ENCODE results near the gene EFCAB5. TPM values are rescaled to one million over a fixed set of nuclear protein-coding genes. Genes with fewer than 3 reads are reported as not detected.
"Not testable (repeated sequence)": the region's sequence is repeated elsewhere in the genome, so short reads cannot be mapped to it uniquely, and the experiment has no call there.

EFCAB5 gene
- total and polyA plus RNA-seq, 2 experiments from 2014 or later, result 0.68 TPM; not detected in 1

DNA sequence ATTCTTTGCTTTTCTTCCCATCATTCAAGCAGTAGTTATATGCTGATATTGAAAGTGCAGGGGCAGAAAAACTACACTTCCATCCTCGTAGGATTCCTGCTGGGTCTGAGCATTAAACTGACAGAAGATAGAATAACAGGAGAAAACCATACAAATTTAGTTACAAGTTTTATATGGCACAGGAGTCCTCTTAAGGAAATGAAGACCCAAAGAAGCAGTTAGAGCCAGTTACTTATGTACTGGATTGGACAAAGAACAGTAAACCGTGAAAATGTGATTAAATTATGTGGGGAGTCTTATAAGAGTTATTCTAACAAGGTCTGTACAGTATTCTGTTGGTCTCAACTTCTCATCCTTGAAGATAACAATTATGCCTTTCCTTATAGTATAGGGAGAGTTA, 93.9 kb downstream of the EFCAB5 start:
- Mint-ChIP-seq H3K27me3 (ENCODE audit: insufficient read depth, low read depth, poor library complexity) (no peaks in the 10 kb centered on the region), H3K27ac (no peak overlapping the region), H3K4me1 (no peaks in the 10 kb centered on the region), H3K36me3 (ENCODE audit: low read depth) (peaks cover 4% of the 10 kb centered on the region; the same call in 2 of the 3 replicates), H3K9me3 (no peaks in the 10 kb centered on the region), H3K4me3 (no peak overlapping the region)
- Histone ChIP-seq H4K20me1 (replicated peaks; ENCODE audit: insufficient read depth) (no peaks in the 10 kb centered on the region), H3K9me2 (ENCODE audit: insufficient read depth) (no peaks in the 10 kb centered on the region; the same call in 1 of the 2 replicates), H3K27me3 (ENCODE audit: insufficient read depth) (no peaks in the 10 kb centered on the region), H2AFZ (no peak overlapping the region), H3K4me3 (no peak overlapping the region), H3K36me3 (ENCODE audit: insufficient read depth) (no peaks in the 10 kb centered on the region), H3K4me2 (no peak overlapping the region), H3K4me1 (ENCODE audit: insufficient read depth) (no peaks in the 10 kb centered on the region), H3K79me2 (replicated peaks; ENCODE audit: insufficient read depth) (no peaks in the 10 kb centered on the region), H3K27ac (ENCODE audit: low read depth) (no peak overlapping the region), H3F3A (replicated peaks; ENCODE audit: low read depth) (no peaks in the 10 kb centered on the region)
- no peak for DNase-seq (ENCODE audit: low spot score)
- no peak for TF ChIP-seq ETS1 (IDR thresholded peaks at IDR 0.05)
- TF ChIP-seq NANOG (IDR thresholded peaks at IDR 0.05; ENCODE audit: borderline replicate concordance), result no peak
- TF ChIP-seq, protein P1, sequence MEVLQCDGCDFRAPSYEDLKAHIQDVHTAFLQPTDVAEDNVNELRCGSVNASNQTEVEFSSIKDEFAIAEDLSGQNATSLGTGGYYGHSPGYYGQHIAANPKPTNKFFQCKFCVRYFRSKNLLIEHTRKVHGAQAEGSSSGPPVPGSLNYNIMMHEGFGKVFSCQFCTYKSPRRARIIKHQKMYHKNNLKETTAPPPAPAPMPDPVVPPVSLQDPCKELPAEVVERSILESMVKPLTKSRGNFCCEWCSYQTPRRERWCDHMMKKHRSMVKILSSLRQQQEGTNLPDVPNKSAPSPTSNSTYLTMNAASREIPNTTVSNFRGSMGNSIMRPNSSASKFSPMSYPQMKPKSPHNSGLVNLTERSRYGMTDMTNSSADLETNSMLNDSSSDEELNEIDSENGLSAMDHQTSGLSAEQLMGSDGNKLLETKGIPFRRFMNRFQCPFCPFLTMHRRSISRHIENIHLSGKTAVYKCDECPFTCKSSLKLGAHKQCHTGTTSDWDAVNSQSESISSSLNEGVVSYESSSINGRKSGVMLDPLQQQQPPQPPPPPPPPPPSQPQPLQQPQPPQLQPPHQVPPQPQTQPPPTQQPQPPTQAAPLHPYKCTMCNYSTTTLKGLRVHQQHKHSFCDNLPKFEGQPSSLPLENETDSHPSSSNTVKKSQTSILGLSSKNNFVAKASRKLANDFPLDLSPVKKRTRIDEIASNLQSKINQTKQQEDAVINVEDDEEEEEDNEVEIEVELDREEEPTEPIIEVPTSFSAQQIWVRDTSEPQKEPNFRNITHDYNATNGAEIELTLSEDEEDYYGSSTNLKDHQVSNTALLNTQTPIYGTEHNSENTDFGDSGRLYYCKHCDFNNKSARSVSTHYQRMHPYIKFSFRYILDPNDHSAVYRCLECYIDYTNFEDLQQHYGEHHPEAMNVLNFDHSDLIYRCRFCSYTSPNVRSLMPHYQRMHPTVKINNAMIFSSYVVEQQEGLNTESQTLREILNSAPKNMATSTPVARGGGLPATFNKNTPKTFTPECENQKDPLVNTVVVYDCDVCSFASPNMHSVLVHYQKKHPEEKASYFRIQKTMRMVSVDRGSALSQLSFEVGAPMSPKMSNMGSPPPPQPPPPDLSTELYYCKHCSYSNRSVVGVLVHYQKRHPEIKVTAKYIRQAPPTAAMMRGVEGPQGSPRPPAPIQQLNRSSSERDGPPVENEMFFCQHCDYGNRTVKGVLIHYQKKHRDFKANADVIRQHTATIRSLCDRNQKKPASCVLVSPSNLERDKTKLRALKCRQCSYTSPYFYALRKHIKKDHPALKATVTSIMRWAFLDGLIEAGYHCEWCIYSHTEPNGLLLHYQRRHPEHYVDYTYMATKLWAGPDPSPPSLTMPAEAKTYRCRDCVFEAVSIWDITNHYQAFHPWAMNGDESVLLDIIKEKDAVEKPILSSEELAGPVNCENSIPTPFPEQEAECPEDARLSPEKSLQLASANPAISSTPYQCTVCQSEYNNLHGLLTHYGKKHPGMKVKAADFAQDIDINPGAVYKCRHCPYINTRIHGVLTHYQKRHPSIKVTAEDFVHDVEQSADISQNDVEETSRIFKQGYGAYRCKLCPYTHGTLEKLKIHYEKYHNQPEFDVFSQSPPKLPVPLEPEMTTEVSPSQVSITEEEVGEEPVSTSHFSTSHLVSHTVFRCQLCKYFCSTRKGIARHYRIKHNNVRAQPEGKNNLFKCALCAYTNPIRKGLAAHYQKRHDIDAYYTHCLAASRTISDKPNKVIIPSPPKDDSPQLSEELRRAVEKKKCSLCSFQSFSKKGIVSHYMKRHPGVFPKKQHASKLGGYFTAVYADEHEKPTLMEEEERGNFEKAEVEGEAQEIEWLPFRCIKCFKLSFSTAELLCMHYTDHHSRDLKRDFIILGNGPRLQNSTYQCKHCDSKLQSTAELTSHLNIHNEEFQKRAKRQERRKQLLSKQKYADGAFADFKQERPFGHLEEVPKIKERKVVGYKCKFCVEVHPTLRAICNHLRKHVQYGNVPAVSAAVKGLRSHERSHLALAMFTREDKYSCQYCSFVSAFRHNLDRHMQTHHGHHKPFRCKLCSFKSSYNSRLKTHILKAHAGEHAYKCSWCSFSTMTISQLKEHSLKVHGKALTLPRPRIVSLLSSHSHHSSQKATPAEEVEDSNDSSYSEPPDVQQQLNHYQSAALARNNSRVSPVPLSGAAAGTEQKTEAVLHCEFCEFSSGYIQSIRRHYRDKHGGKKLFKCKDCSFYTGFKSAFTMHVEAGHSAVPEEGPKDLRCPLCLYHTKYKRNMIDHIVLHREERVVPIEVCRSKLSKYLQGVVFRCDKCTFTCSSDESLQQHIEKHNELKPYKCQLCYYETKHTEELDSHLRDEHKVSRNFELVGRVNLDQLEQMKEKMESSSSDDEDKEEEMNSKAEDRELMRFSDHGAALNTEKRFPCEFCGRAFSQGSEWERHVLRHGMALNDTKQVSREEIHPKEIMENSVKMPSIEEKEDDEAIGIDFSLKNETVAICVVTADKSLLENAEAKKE (CRISPR knock-in tag; IDR thresholded peaks at IDR 0.05), result no peak
- no peak for TF ChIP-seq EZH2phosphoT487 (IDR thresholded peaks at IDR 0.05; ENCODE audit: unreplicated experiment)
- no peak for ATAC-seq

- not testable (repeated sequence) for DNase-seq (ENCODE audit: low spot score); H3K4me3 ChIP-seq; H3K4me3 Mint-ChIP-seq; H3K27me3 Mint-ChIP-seq (ENCODE audit: insufficient read depth, low read depth, poor library complexity); H3K4me2 ChIP-seq; ATAC-seq; H3K4me1 ChIP-seq (ENCODE audit: insufficient read depth); H3K9me2 ChIP-seq (ENCODE audit: insufficient read depth); H3K36me3 ChIP-seq (ENCODE audit: insufficient read depth); H3K79me2 ChIP-seq (replicated peaks; ENCODE audit: insufficient read depth); H3K4me1 Mint-ChIP-seq; H3K27ac Mint-ChIP-seq; H3K27me3 ChIP-seq (ENCODE audit: insufficient read depth); H3F3A ChIP-seq (replicated peaks; ENCODE audit: low read depth); H4K20me1 ChIP-seq (replicated peaks; ENCODE audit: insufficient read depth)
- H2AFZ ChIP-seq, result 0 out of 2 replicates have a peak overlapping the region, but pooled peaks have one; percentile 11
- peak overlapping the region; percentile 61; the same call in 1 of the 2 replicates for H3K27ac ChIP-seq (ENCODE audit: low read depth)
- H3K36me3 Mint-ChIP-seq (ENCODE audit: low read depth), result peaks cover 16% of the 10 kb centered on the region; the same call in 2 of the 3 replicates
- H3K9me3 Mint-ChIP-seq, result peaks cover 11% of the 10 kb centered on the region
Observed at GRCh38 chr17:30040719-30041518, 99.5 kb downstream of the EFCAB5 start.

Measured in GM23338 (cell line).